GM12874 (cell line): ENCODE measurements around the gene DOCK8.

Experiments
- CTCF ChIP-seq: IDR thresholded peaks from 2 replicates; pipeline ENCODE4 v1.5.1; 2011; ENCODE audit warnings: low read depth, mild to moderate bottlenecking, control low read depth, low read length, moderate library complexity; ENCODE audit not compliant: insufficient read depth

DOCK8 gene

GRCh38 chr9:318646-319045, 104.0 kb downstream of the DOCK8 start:
- TF ChIP-seq CTCF: no peak

- no peak for TF ChIP-seq CTCF
Observed at GRCh38 chr9:324971-325370, 110.3 kb downstream of the DOCK8 start.

GRCh38 chr9:326667-327066, 112.0 kb downstream of the DOCK8 start:
- no peak for TF ChIP-seq CTCF

GRCh38 chr9:328453-328852, 113.8 kb downstream of the DOCK8 start:
- no peak for TF ChIP-seq CTCF

- TF ChIP-seq CTCF: no peak
Observed at GRCh38 chr9:331197-331596, 116.5 kb downstream of the DOCK8 start.

- no peak for TF ChIP-seq CTCF
Observed at GRCh38 chr9:335373-335772, 120.7 kb downstream of the DOCK8 start.

GRCh38 chr9:336039-336438, 121.4 kb downstream of the DOCK8 start:
- TF ChIP-seq CTCF: no peak

- no peak for TF ChIP-seq CTCF
Observed at GRCh38 chr9:338602-339001, 123.9 kb downstream of the DOCK8 start.
